Parathyroid adenoma (tissue), 2 donors: ENCODE data around the gene PRR27.

Experiments used
- H2AFZ ChIP-seq: fragments of 300-600 bp; sonication (generic); one replicate; pipeline ENCODE4 v1.7.0; 2017; ENCODE audit warnings: antibody characterized with exemption, mild to moderate bottlenecking
- H3K27ac ChIP-seq: fragments of 300-600 bp; sonication (generic); one replicate; pipeline ENCODE4 v1.7.0; 2017
- H3K27me3 ChIP-seq: fragments of 300-600 bp; sonication (generic); one replicate; pipeline ENCODE4 v1.7.0; 2017; ENCODE audit warnings: low read length; ENCODE audit not compliant: control insufficient read depth, insufficient read depth
- H3K36me3 ChIP-seq: fragments of 300-600 bp; sonication (generic); one replicate; pipeline ENCODE4 v1.7.0; 2017; ENCODE audit warnings: low read length; ENCODE audit not compliant: control insufficient read depth, insufficient read depth
- H3K4me1 ChIP-seq: fragments of 300-600 bp; sonication (generic); one replicate; pipeline ENCODE4 v1.7.0; 2017; ENCODE audit warnings: control low read depth
- H3K4me2 ChIP-seq: fragments of 300-600 bp; sonication (generic); one replicate; pipeline ENCODE4 v1.7.0; 2017; ENCODE audit warnings: low read length
- H3K4me3 ChIP-seq: fragments of 300-600 bp; sonication (generic); one replicate; pipeline ENCODE4 v1.7.0; 2017; ENCODE audit warnings: low read depth, low read length
- H3K79me2 ChIP-seq: fragments of 300-600 bp; sonication (generic); one replicate; pipeline ENCODE4 v1.7.0; 2017; ENCODE audit warnings: control low read depth
- H3K9ac ChIP-seq: fragments of 300-600 bp; sonication (generic); one replicate; pipeline ENCODE4 v1.7.0; 2017; ENCODE audit warnings: mild to moderate bottlenecking
- H3K9me3 ChIP-seq: fragments of 300-600 bp; sonication (generic); one replicate; pipeline ENCODE4 v1.7.0; 2017; ENCODE audit warnings: low read length; ENCODE audit not compliant: control insufficient read depth
- TF ChIP-seq, protein P1 (sequence below): fragments of 300-600 bp; sonication (generic); IDR thresholded peaks from one replicate; pipeline ENCODE4 v1.7.0; 2017; ENCODE audit warnings: antibody characterized with exemption, mild to moderate bottlenecking
- donor health status: primary hyperparathyroidism.

The PRR27 gene

DNA sequence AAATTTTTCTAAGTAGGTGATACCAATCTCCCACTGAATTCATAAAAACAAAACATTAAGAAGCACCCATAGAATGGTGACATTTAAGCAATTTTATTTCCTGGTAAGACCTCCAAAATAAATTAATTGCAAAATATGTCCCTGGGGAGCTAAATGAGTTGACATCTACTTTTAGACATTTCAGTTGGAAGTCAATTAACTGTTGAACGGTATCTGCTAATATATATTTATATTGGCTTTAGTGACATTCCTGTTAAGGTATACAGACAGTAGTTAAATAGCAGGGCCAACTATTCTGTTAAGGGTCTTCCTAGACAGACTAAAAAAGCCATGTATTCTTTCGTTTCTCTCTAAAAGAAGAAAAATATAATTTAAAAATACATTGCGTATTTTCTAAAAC is at the start of gene PRR27:
TSS of gene PRR27 (plus strand) at position 301 of the 400 bp plus-strand sequence. CDS start 139 bp downstream, outside the sequence.
- H3K27ac ChIP-seq, result no peak within 1 kb of the TSS
- no peaks in the 10 kb centered on the region for H3K79me2 ChIP-seq
- no peaks in the 10 kb centered on the region for H3K36me3 ChIP-seq
- H3K4me3 ChIP-seq, result no peak within 1 kb of the TSS
- no peak within 1 kb of the TSS for H3K9ac ChIP-seq
- H3K9me3 ChIP-seq, result no peaks in the 10 kb centered on the region
- H3K4me2 ChIP-seq, result no peak within 1 kb of the TSS
- no peaks in the 10 kb centered on the region for H3K27me3 ChIP-seq
- H3K4me1 ChIP-seq, result no peaks in the 10 kb centered on the region
- TF ChIP-seq, protein P1, sequence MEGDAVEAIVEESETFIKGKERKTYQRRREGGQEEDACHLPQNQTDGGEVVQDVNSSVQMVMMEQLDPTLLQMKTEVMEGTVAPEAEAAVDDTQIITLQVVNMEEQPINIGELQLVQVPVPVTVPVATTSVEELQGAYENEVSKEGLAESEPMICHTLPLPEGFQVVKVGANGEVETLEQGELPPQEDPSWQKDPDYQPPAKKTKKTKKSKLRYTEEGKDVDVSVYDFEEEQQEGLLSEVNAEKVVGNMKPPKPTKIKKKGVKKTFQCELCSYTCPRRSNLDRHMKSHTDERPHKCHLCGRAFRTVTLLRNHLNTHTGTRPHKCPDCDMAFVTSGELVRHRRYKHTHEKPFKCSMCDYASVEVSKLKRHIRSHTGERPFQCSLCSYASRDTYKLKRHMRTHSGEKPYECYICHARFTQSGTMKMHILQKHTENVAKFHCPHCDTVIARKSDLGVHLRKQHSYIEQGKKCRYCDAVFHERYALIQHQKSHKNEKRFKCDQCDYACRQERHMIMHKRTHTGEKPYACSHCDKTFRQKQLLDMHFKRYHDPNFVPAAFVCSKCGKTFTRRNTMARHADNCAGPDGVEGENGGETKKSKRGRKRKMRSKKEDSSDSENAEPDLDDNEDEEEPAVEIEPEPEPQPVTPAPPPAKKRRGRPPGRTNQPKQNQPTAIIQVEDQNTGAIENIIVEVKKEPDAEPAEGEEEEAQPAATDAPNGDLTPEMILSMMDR, result no peak
- H2AFZ ChIP-seq, result no peak within 1 kb of the TSS

DNA sequence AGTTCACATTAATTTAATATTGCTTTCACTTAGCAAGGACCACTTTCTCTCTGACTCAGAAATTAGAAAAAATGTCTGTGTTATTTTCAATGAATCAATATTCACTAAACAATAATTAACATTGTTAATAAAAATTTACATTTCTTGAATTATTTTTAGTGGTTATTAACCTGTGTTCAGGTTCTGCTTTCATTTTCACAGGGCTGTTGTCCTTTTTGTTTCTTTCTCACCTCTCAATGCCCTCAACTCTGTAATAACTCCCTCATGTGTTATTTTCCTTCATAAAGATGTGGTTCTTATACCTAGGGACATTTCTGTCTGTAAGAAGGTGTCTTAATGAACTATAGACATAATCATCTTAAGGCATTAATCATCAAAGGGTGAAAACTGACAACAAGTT is 43.1 kb upstream of the PRR27 start:
- Histone ChIP-seq H3K4me2 (no peak overlapping the region), H3K27ac (no peak overlapping the region), H3K27me3 (no peaks in the 10 kb centered on the region), H3K4me1 (no peaks in the 10 kb centered on the region), H3K9ac (no peak overlapping the region), H3K79me2 (no peaks in the 10 kb centered on the region), H3K36me3 (no peaks in the 10 kb centered on the region), H3K9me3 (no peaks in the 10 kb centered on the region), H2AFZ (no peak overlapping the region), H3K4me3 (no peak overlapping the region)
- TF ChIP-seq, protein P1, result no peak

DNA sequence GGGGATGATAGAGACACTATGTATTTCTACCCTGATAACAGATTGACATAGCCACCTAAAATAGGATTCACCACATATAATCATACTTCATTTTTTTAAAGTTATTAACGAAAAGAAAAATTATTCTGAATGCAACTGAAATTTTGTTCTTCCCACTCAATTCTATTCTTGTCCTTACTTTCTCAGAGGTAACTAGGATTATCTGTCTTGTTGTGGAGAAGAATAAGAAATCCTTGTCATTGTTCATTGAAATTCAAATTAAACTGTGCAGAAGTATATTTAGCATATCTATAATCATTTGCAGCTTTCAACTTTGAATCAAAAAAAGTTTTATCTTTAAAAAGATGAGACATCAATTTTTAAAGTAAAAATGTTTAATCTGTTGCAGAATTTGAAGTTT is 40.4 kb upstream of the PRR27 start:
- H3K79me2 ChIP-seq, result no peaks in the 10 kb centered on the region
- H3K4me3 ChIP-seq, result no peak overlapping the region
- no peaks in the 10 kb centered on the region for H3K36me3 ChIP-seq
- no peaks in the 10 kb centered on the region for H3K9me3 ChIP-seq
- TF ChIP-seq, protein P1, result no peak
- H3K27ac ChIP-seq, result no peak overlapping the region
- no peaks in the 10 kb centered on the region for H3K27me3 ChIP-seq
- no peak overlapping the region for H2AFZ ChIP-seq
- no peak overlapping the region for H3K4me2 ChIP-seq
- H3K9ac ChIP-seq, result no peak overlapping the region
- H3K4me1 ChIP-seq, result no peaks in the 10 kb centered on the region

DNA sequence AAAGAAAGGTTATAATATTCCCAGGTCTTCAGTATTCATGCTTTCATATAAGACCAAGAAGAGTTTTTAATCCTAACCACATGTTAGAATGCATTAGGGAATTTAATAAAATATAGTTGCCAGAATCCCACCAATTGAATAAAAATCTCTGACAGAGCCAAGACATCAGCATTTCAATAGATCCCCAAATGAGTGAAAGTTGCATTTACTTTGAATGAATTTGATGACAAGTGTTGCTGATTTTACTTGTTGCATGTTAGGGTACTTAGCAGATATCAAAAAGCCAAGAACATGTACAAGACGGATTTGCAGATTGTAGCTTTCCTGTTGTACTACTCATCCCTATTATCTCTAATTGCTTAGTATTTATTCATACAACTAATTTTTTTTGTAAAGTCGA is 39.9 kb upstream of the PRR27 start:
- Histone ChIP-seq H3K9ac (no peak overlapping the region), H2AFZ (no peak overlapping the region), H3K36me3 (no peaks in the 10 kb centered on the region), H3K27ac (no peak overlapping the region), H3K27me3 (no peaks in the 10 kb centered on the region), H3K4me2 (no peak overlapping the region), H3K4me3 (no peak overlapping the region), H3K9me3 (no peaks in the 10 kb centered on the region), H3K4me1 (no peaks in the 10 kb centered on the region), H3K79me2 (no peaks in the 10 kb centered on the region)
- TF ChIP-seq, protein P1, result no peak

DNA sequence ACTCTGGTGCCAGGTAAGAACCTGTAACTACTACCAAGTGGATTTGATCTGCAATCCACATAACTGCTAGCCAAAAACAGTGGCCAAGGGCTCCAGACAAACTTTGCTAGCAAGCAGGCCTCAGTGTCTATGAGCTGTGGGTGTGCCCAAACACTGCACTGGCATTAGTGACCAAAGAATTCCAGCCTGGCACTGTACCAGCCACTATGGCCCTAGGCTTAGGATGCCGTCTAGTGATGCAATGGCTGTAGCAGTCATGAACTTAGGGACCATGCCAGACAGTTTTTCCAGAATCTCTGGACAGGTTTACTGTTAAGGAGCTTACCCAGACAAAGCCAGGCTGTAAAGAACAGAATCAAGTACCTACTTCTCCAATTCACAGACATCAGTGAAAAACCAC is 33.7 kb upstream of the PRR27 start:
- no peaks in the 10 kb centered on the region for H3K27me3 ChIP-seq
- H3K27ac ChIP-seq, result no peak overlapping the region
- H3K4me3 ChIP-seq, result no peak overlapping the region
- no peak overlapping the region for H3K4me2 ChIP-seq
- H2AFZ ChIP-seq, result no peak overlapping the region
- no peaks in the 10 kb centered on the region for H3K36me3 ChIP-seq
- no peaks in the 10 kb centered on the region for H3K9me3 ChIP-seq
- TF ChIP-seq, protein P1, result no peak
- no peak overlapping the region for H3K9ac ChIP-seq
- no peaks in the 10 kb centered on the region for H3K4me1 ChIP-seq
- no peaks in the 10 kb centered on the region for H3K79me2 ChIP-seq
